NCI-H748 (cell line): ENCODE measurements around the gene EGFL7.
A peak's percentile ranks its signal among the peaks of the same experiment; 100 is the strongest.
"Not testable (repeated sequence)": the region's sequence is repeated elsewhere in the genome, so short reads cannot be mapped to it uniquely, and the experiment has no call there.

ENCODE experiments used
- DNase-seq: peaks from one replicate; lab custom pipeline; 2025; ENCODE audit not compliant: unreplicated experiment; lab: John Stamatoyannopoulos, UW

Gene EGFL7

DNA sequence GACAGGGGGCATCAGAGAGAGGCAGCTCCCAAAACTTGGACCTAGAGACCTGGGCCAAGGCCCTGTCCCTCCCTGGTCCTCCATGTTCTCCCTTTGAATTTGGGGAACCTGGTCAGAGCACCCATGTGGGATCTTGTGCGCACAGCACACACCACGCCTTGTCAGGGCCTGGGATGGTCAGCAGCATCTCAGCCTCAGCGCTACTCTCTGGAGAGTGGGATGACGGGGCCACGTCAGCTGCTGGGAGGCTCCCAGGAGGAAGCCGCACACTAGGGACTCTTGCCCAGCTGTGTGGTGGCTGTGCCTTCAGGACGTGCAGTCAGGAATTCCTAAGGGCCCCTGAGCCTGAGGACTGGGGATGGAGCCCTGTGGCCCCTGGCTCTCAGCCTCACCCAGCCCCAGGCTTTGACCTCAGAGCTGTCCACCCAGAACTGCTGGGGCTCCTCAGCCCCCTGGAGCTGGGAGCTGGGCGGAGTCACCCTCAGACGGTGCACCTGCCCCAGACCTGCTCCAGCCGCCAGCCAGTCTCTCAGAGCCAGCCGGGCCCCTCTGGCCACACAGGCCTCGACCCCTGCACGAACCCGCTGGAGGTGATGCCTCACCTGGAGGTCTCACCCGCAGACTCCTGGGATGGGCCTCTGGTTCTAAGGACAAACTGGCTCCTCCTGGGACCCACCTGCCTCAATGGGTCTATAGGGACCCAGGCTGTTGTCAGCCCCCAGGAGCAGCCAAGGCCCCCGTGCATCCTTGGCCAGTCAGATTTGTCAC is 38.3 kb upstream of the EGFL7 start:
- no peak for DNase-seq

DNA sequence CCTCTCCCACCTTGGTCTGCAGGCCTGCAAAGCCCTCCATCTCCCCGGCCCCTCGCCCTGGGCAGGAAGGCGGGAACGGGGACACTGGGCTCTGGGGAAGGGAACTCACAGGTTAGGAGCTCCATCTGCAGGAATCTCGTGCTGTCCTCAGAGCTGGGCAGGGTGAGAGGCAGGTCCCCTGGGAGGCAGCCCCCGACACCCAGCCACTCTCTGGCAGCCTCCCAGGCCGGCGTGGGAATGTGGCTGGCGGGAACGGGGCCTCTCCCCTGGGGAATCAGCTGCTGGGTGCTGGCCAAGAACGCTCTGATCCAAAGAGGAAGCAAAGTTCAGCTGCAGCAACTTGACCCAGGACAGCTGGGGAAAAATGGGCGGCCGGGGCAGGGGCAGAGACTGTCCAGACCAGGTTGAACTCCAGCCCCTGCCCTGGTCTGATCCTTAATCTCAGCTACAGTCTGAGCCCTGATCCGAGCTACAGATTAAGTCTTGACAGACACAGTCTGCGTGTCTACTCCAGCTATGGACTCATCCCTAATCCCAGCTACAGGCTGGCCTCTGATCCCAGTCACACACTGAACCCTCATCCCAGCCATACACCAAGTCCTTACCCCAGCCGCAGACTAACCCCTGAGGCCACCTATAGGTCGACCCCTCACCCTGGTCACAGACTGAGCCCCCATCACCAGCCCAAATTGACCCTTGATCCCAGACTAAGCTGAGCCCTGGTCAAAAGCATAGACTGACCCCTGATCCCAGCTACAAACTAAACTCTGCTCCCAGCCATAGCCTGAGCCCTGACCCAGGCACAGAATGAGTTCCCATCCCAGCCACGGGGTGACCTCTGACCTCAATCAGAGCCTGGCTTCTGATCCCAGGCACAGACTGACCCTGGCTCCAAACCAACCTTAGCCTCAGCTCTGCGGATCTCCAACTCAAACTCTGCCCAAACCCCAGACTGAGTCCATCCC is 37.3 kb upstream of the EGFL7 start:
- DNase-seq: no peak

- peak; percentile 51 for DNase-seq
Observed at GRCh38 chr9:136626066-136626725, 36.5 kb upstream of the EGFL7 start.

GRCh38 chr9:136626740-136627642 is 35.7 kb upstream of the EGFL7 start:
- DNase-seq: peak; percentile 94

DNA sequence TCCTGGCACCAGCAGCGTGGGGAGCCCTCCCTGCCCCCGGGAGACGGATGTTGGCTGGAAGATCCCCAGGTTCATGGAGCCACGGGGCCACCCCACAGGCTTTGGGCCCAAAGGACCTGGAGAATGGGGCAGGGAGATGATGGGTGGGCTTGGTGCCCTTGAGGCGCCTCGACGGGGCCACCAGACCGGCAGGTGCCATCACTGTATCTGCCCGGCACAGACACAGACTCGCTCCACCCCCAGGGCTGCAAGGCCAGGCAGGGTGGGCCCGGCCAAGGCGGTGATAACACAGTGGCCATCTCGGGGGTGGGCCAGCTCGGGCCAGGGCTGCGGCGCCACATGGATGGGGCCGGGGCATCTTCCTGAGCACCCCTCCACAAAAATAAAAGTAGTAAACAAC is 35.0 kb upstream of the EGFL7 start:
- no peak for DNase-seq

- no peak for DNase-seq
Observed at GRCh38 chr9:136628268-136628667, 34.4 kb upstream of the EGFL7 start.

- DNase-seq: no peak
Observed at GRCh38 chr9:136629001-136629878, 33.5 kb upstream of the EGFL7 start.

DNA sequence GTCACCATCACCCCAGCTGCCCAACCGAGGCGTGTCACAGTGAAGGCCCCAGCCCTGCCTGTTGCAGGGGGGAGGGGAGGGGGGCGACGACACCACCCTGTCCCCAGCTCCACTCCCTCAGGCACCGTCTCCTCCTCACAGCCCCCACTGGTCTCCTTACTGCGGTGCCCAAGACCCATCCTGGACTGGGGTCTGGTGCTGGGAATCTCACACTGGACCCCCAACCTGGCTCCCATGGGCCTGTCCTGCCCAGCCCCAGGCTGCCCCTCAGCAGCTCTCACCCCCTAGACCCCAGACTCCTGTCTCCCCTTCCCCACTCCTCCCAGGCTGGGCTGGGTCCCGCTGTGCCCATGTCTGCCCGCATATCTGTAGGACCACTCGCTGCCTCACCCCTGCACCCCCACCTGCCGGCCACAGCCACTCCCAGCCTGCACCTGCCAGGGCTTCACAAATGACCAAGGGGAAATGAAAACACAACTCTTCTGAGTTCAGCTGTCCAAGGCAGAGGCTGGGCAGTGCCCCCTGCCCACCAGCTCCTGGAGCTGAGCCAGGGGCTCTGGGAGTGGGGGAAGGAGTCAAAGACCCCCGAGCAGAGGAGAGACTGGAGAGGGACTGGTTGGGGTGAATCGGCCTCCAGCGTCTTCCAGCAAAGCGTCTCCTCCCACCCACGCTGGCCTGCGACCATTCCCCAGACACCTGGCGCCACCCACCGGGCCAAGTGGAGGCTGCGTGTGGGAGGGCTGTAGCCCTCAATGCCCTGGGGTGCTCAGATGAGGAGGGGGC is 32.6 kb upstream of the EGFL7 start:
- peak; percentile 83 for DNase-seq

GRCh38 chr9:136630662-136630992 is 32.1 kb upstream of the EGFL7 start:
- DNase-seq: no peak

DNA sequence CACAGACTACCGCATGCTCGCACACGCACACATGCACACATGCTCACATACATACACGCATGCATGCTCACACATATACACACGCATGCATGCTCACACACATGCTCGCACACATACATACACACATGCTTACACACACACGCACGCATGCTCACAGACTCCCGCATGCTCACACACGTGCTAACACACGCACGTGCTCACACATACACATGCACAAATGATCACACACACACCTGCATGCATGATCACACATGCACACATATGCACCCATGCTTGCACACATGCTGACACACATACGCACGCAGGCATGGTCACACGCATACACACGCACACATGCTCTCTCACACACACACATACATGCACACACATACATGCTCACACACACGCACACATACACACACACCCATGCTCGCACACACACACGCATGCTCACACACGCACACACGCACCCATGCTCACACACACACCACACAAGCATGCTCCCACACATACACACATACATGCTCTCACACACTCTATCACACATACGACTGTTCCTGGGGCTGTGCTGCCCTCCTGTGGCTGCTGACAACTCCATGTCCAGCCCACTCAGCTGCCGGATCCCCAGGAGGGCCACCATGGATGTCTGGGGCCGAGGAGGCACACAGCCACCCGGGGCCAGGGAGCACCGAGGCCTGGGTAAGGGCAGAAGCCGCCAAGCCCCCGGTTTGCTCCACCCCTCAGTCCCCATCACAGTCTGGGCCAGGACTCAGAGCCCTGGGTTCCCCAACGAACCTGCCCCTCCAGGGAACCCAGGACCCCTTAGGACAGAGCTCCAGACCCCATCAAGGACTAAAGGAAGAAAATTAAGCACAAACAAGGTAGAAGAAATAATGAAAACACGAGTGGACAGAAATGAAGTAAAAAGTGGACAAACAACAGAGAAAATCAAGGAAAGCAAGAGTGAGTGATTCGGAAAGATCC is 31.4 kb upstream of the EGFL7 start:
- DNase-seq: peak; percentile 82

GRCh38 chr9:136632072-136632471 is 30.6 kb upstream of the EGFL7 start:
- not testable (repeated sequence) for DNase-seq

GRCh38 chr9:136632491-136633106 is 30.1 kb upstream of the EGFL7 start:
- DNase-seq: not testable (repeated sequence)

GRCh38 chr9:136634904-136635303 is 27.8 kb upstream of the EGFL7 start:
- no peak for DNase-seq

GRCh38 chr9:136640171-136641111 is 22.3 kb upstream of the EGFL7 start:
- DNase-seq: no peak

- no peak for DNase-seq
Observed at GRCh38 chr9:136642439-136642921, 20.2 kb upstream of the EGFL7 start.
